Stimulated activated CD8-positive, alpha-beta memory T cell treated with anti-CD3 and anti-CD28 coated beads, Interleukin-2, amount 100 ng/mL, for 48 hours (primary cell): ENCODE measurements around the gene MAGI1.
"Not testable (repeated sequence)": the region's sequence is repeated elsewhere in the genome, so short reads cannot be mapped to it uniquely, and the experiment has no call there.

Source experiments
- DNase-seq, 2 donors: peaks; one replicate each; pipeline ENCODE4 v3.0.0-alpha.2; 2020; ENCODE audit warnings: low read depth in 2 of 2

The MAGI1 gene

DNA sequence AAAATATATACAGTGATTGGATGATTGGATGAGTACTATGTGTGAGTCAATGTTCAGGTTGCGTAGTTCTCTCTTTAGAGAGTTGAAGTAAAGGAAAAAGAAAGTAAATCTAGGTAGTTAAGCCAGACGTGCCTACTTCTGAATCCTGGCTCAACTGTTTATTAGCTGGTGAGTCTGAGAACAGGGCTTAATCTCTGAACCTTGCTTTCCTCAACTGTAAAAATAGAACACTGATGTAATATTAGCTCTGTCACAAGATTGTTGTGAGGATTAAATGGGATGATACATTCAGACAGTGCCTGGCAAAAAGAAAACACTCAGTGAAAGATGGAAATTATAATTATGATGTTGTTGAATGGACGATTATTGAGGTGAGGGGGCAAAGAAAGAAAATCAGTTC, 413.4 kb downstream of the MAGI1 start:
- DNase-seq: no peak

DNA sequence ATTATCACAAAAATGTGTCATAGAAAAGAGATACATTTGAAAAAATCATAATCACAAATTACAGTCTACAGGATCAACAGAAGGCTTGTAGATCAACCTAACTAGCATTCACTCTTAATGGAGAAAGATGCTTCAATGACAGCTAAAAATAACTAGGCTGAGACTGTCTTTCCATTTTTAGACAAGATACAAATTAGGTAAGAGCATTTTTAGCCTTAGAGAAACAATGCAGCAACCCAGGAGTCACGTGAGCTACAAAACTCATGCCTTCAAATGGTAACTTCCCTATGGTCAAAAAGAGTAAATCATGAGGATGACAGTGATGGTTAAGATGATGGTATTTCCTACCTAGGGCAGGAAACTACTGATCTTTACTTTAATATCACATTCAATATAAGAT, 415.4 kb downstream of the MAGI1 start:
- no peak for DNase-seq

DNA sequence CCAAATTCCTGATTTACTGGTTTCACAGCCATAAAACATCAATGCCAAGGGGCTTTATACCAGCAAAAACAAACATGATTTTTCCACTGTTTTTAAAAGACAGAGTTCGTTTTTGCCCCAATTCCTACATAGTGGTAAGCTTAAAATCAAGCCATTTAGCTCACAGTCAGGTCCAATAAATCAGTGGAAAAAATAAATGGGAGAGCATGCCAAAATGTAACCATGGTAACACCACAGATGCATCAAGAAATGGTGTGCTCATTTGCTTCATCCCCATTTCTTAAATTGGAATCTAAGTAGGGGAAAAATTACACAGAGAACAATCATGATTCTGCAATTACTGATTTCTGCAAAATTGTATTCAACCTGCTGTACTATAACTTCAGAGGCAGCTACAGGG, 418.8 kb downstream of the MAGI1 start:
- DNase-seq: no peak

DNA sequence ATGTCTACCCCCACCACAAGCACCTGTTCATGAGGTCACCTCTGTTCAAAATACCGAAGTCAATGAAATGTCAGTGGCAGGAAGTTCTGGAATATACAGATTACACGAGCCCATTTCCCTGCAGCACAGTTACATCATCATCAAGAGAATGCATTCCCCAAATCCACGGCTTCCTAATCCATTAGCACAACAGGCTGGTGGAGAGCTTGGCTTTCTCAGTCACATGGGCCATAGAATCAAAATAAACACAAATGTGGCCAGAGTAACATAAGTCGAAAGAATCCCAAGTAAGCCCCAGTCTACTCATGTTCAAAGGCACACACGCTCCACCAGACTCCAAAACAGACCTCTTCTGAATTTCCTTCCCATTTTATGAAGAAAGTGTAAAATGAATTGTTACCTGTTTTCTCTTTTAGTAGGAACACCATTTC, 419.3 kb downstream of the MAGI1 start:
- DNase-seq: no peak

DNA sequence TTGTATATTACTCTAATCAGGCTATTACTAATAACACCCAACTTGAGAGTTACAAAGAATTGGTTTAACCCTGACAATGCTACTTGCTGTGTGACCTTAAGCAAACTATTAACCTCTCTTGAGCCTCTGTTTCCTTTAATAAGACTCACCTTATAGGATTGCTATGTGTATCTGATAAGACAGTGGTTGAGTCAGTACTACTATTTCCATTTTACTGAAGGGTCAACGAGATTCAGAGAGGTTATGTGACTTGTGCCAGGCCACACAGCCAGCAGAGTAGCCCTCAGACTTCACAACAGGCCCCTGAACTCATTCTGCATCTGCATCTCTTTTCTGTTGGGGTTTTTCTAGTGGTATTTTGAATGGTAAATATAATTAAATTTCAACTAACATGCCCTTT, 420.1 kb downstream of the MAGI1 start:
- no peak for DNase-seq

DNA sequence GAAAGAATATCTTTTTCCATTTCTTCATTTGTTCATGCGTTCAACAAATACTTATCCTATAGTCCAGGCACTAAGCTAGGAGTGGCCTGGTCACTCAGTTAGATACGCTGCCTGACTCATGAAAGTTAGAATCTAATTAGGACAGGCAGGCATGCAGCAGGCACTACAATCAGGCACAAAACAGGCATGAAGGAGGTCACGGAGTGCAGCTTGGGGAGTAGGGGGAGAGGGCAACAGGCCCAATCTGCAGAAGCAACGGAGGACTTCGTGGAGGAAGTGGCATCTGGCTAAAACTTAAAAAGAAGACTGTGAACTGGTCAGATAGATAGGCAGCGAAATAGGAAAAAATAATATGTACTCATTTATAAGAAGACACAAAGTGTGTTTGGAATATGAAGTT, 420.9 kb downstream of the MAGI1 start:
- DNase-seq: no peak

DNA sequence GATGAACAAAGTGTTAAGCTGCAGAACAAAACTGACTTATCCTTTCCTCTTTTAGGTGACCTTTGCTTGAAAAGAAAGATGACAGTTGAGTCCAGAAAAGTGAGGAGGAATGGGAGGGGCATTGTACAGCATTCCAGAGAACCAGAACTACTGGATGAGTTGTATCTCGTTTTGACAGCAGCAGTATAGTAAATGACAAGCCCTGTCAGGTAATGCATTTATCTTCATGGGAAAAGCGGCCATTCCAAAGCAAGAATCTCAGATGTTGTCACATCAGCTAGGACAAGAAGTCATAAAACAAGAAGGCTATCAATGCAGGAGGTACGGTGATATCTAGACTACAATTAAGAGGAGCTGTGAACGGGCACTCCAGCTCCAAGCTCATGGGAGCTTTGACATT, 421.5 kb downstream of the MAGI1 start:
- no peak for DNase-seq

DNA sequence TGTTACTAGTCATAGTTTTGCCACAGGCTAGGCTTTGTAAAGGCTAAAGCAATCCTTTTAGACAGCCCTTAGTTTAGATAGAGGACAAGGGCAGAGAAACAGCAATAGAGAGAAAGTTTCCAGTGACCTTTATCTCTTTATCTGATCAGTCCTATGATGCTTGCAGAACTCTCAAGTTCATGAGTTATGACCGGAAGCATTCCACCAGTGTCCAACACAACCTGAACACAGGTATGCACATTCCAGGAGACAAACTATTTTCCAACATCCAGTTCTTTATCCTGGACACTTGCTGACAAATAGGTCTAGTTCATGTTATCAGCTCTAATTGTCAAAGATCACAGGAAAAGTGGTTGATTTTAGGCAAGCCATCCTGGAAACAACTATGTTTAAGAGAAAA, 422.2 kb downstream of the MAGI1 start:
- DNase-seq: no peak

DNA sequence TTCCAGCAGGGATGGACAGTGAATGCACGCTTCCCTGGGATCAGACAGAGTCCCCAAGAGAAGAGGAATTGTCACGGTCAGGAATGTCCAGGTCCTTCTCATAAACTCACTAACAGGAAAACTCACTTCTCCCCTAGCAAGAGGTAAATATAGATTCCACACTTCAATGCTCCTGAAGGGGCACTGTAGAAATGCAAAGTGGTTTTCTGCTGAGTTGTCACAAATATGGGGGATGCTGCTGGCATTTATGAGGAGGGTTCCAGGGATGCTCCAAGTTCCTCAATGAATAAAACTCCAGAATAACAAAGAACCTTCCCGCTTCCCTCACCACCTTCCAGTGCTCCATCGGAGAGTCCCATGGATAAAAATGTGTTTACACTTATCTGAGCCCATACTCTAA, 423.4 kb downstream of the MAGI1 start:
- DNase-seq: no peak

DNA sequence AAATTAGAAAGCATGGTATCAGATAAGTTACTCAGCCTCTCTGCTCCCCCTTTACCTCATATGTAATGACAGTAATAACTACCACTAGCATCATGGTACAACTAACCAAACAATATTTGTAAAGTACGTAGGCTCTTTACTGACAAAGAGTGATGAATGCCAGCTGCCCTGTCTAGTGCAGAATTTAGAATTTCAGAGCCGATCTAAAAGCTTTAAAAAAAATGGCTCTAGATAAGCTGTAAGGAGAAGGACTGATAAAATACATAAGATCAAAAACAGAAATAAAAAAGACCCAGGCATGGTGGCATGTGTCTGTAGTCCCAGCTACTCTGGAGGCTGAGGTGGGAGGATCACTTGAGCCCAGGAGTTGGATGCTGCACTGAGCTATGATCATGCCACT, 424.1 kb downstream of the MAGI1 start:
- DNase-seq: no peak

DNA sequence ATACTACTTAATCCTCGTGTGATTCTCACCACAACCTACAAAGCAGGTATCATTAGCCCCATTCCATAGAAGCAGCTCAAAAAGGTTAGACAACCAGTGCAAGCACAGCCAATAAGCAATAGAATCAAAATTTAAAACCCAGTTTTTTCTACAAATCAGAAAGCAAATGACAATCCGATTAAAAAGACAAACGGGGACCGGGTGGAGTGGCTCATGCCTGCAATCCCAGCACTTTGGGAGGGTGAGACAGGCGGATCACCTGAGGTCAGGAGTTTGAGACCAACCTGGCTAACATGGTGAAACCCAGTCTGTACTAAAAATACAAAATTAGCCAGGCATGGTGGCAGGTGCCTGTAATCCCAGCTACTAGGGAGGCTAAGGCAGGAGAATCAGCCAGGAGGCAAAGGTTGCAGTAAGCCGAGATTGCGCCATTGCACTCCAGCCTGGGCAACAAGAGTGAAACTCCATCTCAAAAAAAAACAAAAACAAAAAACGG, 430.7 kb downstream of the MAGI1 start:
- not testable (repeated sequence) for DNase-seq

DNA sequence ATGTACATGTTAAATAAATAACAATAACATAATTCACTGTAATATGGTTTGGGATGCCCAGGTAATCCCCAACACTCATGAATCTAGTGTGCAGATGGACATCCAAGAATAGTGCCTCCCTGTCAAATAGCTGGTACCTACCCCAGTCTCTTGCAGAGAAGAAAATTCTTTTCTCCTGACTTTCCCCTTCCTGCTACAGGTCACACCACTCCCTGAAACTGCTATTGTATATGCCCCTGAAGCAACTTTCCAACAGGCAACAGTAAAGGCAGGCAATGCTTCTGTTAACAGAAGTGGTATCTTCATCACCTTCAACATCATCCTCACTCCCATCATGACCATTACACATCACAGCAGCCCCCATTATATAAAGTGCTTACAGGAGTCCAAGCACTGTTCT, 431.6 kb downstream of the MAGI1 start:
- no peak for DNase-seq

DNA sequence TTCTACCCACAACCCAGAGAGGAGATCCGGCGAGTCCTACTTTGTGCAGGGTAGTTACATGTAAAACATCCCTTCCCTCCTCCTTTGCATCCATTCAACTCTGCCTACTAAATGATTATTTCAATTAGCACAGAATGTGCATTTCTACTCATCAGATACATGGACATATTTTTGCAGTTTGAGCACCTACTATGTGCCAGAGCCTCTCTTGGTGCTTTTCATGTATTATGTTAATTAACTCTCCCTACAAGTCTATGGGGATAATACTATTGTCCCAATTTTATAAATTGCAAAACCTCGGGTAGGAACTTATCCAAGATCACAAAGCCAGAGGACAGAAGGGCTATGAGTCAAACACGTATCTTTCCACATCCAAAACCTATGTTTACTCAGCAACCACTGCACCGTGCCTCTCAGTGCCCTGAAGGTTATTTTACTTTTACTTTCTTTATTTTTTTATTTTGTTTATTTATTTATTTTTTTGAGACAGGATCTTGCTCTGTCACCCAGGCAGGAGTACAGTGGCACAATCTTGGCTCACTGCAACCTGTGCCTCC, 432.8 kb downstream of the MAGI1 start:
- DNase-seq: no peak

DNA sequence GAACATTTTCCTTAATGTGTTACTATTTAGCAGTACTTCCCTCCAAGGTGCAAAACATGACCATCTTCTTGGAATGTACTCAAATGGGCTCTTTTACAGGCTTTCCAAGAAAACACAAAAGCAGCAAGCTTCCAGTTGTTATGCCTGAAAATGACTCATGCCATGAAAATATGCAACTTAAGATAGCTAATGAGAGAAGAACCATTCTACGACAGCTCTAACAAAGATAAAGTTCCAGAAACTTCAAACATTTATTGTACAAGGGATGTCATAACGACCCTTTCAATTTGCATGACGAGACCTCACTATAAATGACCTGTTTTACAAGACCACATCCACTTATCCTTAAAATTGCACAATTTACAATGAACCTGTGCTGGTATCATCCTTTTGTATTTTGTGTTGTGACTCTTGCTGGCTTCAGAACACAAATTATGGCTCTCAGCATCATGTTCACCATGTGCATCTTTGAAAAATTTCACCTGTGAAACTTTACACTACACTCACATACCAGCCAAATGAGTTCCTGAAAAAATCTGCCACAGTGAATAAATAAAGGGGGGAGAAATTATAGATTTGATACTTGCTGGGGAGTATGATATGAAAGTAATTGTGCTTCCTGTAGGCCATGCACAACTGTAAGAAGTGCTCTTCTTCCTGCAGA, 433.7 kb downstream of the MAGI1 start:
- no peak for DNase-seq

DNA sequence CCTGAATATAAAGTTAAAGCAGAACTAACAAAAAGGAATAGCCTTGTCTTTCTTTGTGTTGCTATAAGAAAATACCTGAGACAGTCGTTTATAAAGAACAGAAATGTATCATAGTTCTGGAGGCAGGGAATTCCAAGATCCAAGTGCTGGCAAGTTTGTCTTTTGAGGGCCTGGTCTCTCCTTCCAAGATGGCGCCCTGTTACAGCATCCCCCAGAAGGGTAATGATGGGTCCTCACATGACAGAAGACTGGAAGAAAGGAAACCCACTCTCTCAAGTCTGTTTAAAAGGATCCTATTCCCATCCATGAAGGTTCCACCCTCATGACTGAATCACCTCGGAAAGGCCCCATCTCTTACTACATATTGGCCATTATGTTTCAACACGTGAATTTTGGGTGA, 435.1 kb downstream of the MAGI1 start:
- no peak for DNase-seq

DNA sequence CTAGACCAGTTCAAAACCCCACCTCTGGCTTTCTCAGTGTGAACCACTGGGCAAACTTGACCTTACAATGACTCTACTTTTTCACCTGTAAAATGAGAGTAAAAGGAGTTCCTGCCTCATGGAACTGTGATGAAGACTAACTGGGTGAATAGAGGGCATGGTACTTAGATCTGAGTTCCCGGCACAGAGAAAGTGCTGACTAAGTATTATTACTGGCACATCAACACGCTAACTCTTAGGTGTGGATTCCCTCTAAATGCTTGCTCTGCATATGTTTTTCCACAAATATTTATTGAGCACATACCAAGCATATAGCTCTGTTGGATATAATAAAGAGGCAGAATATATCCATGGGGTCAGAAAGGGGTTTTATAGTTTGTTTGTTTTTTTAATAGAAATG, 437.8 kb downstream of the MAGI1 start:
- DNase-seq: no peak

DNA sequence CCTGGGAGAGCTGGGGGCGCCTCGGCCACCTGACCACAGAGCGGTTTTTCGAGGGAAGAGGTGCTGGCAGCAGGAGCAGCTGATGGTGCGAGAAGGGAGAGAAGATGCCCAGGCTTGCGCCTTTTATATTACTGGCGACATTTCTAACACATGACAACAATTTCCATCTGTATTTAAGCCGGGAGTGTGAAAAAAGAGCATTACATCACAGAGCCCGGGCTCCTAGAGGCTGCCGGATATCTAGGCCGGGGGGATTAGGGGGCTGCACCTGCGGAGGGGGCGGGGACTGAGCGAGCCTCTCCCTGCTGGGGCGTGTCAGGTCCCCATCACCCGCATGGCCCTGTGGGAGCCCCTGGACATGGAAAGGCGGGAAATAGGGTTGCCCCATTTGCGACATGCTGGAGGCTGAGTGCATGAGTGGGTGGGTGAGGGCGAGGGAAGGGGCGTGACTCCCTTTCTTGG, 440.7 kb downstream of the MAGI1 start:
- no peak for DNase-seq

DNA sequence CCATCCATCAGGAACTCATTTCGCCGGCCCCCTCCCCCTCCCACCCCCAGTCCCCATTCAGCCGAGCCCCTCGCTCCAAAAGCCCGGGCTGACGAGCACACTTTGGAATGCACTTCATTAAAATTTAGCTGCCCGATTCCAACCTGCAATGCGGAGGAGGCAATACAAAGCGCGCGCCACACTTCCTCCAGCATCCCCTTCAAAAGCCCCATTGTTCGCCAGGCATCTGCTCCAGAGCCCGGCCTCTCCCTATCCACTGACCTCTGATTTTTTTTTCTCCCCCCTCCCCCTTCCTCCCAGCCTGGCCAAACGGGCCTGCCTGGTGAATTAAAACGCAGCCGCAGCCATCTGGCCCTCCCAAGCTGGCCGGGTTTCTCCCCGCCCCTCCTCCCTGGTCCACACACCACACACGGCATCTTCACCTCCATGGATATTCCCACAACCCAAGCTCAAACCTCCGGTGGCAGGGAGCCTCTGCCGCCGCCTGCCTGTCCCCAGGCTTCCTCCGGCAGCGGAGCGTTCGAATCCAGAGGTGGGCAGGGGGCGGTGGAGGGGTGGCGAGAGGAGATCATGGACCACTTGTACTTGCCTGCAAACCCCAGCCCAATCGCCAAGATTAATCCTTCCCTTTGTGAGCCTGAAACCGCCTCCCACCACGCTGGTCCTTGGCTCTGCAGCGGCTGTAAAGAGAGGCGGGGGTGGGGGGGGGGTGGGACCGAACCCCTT, 441.3 kb downstream of the MAGI1 start:
- no peak for DNase-seq

DNA sequence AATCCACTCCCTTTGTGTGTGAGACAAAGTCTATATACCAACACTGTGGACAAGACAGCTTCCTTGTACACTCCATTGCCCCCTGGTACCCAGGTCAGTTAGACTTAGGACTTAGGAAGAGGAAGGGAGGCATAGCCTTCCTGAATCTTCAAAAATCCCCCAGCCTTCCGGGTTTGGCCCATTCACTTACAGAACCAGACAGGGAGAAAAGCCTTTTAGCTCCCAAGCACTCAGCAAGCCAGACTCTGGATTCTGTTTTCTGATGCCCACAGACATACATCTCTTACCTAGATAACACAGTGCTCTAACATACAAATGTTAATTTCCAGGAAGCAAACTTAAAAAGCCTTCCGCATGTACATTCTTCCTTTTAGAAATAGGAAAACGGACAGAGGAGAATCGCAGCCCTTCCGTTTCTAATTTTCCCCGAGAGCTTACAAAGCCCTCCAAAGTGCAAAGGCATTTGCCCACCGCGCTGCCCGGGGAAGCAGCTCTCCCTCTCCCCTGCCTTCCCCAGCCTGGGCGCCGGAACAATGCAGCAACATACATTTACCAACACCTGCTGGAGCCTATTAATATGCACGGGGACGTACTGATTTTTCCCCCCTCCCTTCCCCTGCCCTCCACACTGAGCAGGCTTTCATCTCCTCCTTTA, 442.0 kb downstream of the MAGI1 start:
- no peak for DNase-seq

DNA sequence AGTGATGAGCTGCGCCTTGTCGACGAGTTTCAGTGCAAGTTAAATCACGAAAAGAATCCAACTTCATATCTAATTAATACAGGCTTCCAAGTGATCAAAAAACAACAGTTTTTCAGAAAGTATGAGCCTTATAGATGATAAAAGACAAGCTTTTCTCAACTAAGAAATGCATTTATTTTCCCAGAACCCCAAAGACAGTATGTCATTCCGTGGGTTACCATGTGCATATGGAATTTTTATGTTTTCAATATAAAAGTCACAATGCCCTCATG, 442.8 kb downstream of the MAGI1 start:
- no peak for DNase-seq

DNA sequence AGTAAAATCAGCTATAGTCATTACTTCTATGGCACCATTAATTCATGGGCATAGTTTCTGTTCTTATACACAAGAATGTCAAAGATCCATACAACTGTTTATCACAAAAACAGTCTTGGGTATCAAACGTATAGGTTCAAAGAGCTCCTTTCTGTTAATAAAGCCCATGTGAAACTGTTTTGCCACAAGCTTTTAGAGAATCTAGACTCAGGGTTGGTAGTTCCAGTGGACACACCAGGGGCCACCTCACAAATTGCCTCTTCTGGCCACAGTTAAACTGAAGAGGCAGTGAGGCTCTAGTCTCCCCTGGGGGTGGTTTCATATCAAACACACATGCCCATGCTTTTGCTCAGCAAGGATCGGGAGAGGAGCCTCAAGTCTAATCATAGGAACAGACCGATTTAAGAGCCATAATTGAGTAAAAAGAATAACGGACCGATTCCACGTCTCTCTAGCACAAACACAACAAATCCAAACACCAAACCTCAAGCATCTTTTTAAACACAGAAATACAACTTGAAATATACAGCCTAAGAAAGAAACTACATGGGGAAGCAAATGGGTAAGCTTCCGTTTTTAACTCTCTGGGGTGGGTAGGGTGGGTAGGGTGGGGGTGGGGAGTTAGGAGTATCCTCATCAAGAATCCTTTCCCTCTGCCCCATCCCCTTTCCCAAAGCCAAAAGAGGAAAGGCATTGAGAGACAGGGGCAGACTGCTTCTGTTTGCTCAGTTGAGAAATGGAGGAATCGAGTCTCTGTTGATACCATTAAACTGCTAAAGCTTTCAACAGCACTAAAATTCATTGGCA, 443.3 kb downstream of the MAGI1 start:
- no peak for DNase-seq
